ENCODE data around the gene ARMC12. TPM values are rescaled to one million over a fixed set of nuclear protein-coding genes. Genes with fewer than 3 reads are reported as not detected.

The ARMC12 gene
- total and polyA plus RNA-seq, 2 donors (not counting 3 experiments of a cell fraction or from before 2014, with no cell fraction given): 0.91 to 1.9 TPM

- ChIA-PET POLR2A (no interaction called here), CTCF (interaction anchor here (0.9 to 2.3 kb wide), 2 partner anchors 9 to 11 kb away, joined by 3 to 8 read pairs; partner anchors contain the start of gene ARMC12)
- no TSS peak for BruUV-seq (replicated peaks)
- Histone ChIP-seq H3K9me1 (replicated peaks; ENCODE audit: control insufficient read depth, extremely low read depth, insufficient read depth, low read length) (no peaks in the 10 kb centered on the region), H2AFZ (ENCODE audit: low read depth, low read length) (no peak overlapping the region), H3K4me2 (ENCODE audit: insufficient read depth, low read length) (no peak overlapping the region), H3K4me1 (ENCODE audit: control insufficient read depth, extremely low read depth, insufficient read depth, low read length) (no peaks in the 10 kb centered on the region), H3K9me3 (replicated peaks; ENCODE audit: control insufficient read depth, insufficient read depth, low read length) (no peaks in the 10 kb centered on the region), H3K27ac (ENCODE audit: insufficient read depth, low read depth, low read length) (no peak overlapping the region), H4K20me1 (replicated peaks; ENCODE audit: control insufficient read depth, extremely low read depth, insufficient read depth, low read length) (no peaks in the 10 kb centered on the region), H3K4me3 (replicated peaks in 1 of 3; ENCODE audit: insufficient read depth in 1 of 3, low read depth in 1 of 3, low read length in 3 of 3) (no peak overlapping the region), H3K36me3 (ENCODE audit: control insufficient read depth in 2 of 2, extremely low read depth in 1 of 2, insufficient read depth in 2 of 2, low read length in 2 of 2) (no peaks in the 10 kb centered on the region), H3K27me3 (ENCODE audit: control insufficient read depth in 2 of 2, insufficient read depth in 2 of 2, low read length in 2 of 2) (peaks cover 2 to 6% of the 10 kb centered on the region in 2 experiments), H3K9ac (replicated peaks; ENCODE audit: extremely low read depth, insufficient read depth, low read length) (no peak overlapping the region), H3K79me2 (ENCODE audit: control insufficient read depth, insufficient read depth, low read length) (no peaks in the 10 kb centered on the region)
- TF ChIP-seq POLR2AphosphoS5 (IDR thresholded peaks at IDR 0.05; ENCODE audit: insufficient read depth, low read depth, low read length) (no peak), GATA2 (IDR thresholded peaks at IDR 0.05; ENCODE audit: insufficient read depth, insufficient read length, low read depth, low read length) (no peak), JUN (IDR thresholded peaks at IDR 0.05; ENCODE audit: borderline replicate concordance, insufficient read depth, insufficient read length, low read depth) (no peak), FOS (IDR thresholded peaks at IDR 0.05; ENCODE audit: borderline replicate concordance, insufficient read depth, low read length) (no peak), MAX (IDR thresholded peaks at IDR 0.05; ENCODE audit: insufficient read depth, insufficient read length) (no peak), EZH2 (IDR thresholded peaks at IDR 0.05; ENCODE audit: borderline replicate concordance, low read depth, low read length, severe bottlenecking) (no peak), POLR2A (IDR thresholded peaks at IDR 0.05; ENCODE audit: low read depth, low read length) (no peak), CTCF (IDR thresholded peaks at IDR 0.05; ENCODE audit: extremely low read depth in 1 of 2, insufficient read depth in 1 of 2, low read depth in 1 of 2, low read length in 2 of 2) (no peak)
- intact Hi-C loops (cut with micrococcal nuclease): no loop called here
- no peak for DNase-seq (ENCODE audit: low read depth, low spot score)
- dilution Hi-C loops (cut with MboI; ENCODE audit: extremely low pct_ligation_motif_present, low sequenced_read_pairs): no loop called here
- FAIRE-seq: no peak
Measured at GRCh38 chr6:35747877-35748276, 11.0 kb downstream of the ARMC12 start.

Data from endothelial cell of umbilical vein (primary cell).